Measurements from ENCODE around the gene MEOX1.
A peak's percentile ranks its signal among the peaks of the same experiment; 100 is the strongest.
"Not testable (repeated sequence)": the region's sequence is repeated elsewhere in the genome, so short reads cannot be mapped to it uniquely, and the experiment has no call there.

The MEOX1 gene

DNA sequence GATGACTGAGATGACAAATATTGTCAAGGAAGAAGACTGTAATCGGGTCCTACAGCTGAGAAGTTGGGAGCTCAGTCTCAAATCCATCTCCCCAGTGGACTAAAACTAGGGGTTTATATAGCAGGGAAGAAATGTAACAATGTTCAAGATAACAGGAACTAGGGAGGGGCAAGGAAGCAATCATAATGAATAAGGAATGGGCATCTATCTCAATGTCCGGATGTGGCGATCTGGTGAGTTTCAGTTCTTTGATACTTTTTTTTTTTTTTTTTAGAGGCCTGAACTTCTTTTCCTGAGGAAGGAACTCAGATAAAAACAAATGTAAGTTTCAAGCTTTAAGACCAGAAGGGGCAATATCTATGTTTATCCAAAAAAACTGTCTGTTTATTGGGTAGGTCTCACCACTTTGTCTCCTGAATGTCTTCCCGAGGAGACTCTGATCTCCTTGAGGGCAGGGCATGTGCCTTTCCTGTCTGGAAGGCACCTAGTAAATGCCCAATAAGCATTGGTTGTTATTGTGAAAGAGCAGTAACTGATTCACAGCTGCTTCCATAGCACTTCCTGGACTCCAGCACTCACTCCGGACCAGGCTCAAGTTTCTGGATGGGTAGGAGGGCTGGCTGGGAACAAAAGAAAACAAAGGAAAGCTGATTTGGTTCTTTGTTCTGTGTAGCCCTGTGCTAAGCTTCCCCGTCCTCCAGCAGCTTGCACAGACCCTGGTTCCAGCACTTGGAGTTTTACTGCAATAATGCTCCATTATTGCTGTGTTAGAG lies 51.9 kb downstream of the MEOX1 start:
- in situ Hi-C loops (cut with HindIII; ENCODE audit: low pct_ligation_motif_present, low pct_unique_long_range_greater_than_20kb, low sequenced_read_pairs): no loop called here
- no peak for DNase-seq

DNA sequence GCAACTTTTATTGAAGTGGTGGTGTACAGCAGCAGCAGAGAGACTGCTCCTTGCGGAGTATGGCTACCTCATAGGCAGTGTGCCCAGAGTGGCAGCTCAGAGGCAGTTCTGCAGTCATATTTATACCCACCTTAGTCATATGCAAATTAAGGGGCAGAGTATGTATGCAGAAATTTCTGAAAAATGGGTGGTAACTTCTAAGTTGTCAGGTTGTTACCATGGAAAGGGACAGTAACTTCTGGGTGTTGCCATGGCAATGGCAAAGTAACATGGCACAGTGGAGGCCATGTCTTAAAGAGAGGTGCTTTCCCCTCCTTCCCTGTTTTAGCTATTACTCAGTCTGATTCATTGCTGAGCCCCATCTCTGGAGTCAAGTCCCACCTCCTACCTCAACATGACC lies 53.4 kb downstream of the MEOX1 start:
- in situ Hi-C loops (cut with HindIII; ENCODE audit: low pct_ligation_motif_present, low pct_unique_long_range_greater_than_20kb, low sequenced_read_pairs): no loop called here
- DNase-seq: no peak

DNA sequence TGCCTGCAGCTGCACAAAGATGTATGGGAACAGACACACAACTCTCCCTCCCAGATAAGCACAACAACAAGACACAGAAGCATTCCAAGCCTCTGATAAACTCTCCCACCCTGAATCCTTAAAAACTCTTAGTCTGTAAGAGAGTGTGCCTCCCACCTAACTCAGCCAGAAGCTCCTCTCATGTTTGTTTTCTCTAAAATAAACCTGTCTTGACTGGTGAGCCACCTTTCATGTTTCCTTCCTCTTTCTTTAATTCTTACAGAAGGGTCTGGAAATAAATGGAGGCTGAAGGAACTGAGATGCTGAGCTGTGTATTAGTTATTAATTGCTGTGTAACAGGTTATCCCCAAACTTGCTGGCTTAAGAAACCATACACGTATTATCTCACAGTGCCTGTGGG lies 57.2 kb downstream of the MEOX1 start:
- no peak for DNase-seq
- in situ Hi-C loops (cut with HindIII; ENCODE audit: low pct_ligation_motif_present, low pct_unique_long_range_greater_than_20kb, low sequenced_read_pairs): no loop called here

DNA sequence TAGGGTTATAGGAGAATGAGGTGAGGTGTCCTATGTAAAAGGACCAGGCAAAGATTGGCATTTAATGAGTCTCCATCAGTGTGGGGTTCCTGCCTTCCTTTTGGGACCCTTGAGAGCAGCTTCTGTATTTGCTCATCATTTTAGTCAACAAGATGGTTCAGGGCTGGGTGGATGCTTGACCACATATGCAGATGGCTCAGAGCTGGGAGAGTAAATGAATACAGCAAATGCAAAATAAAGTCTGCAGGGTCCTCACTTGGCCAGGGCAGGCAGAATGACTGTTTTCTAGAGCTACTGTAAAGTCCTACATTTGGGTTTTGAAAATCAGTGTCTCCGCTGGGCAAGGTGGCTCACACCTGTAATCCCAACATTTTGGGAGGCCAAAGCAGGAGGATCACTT lies 58.4 kb downstream of the MEOX1 start:
- in situ Hi-C loops (cut with HindIII; ENCODE audit: low pct_ligation_motif_present, low pct_unique_long_range_greater_than_20kb, low sequenced_read_pairs): no loop called here
- DNase-seq: no peak

DNA sequence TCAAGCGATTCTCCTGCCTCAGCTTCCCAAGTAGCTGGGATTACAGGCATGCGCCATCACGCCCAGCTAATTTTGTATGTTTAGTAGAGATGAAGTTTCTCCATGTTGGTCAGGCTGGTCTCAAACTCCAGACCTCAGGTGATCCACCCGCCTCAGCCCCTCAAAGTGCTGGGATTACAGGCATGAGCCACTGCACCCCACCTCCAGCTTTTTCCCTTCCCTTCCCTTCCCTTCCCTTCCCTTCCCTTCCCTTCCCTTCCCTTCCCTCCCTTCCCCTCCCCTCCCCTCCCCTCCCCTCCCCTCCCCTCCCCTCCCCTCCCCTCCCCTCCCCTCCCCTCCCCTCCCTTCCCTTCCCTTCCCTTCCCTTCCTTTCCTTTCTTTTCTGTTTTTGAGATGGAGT lies 59.2 kb downstream of the MEOX1 start:
- DNase-seq; in situ Hi-C loops (cut with HindIII; ENCODE audit: low pct_ligation_motif_present, low pct_unique_long_range_greater_than_20kb, low sequenced_read_pairs): not testable (repeated sequence)

DNA sequence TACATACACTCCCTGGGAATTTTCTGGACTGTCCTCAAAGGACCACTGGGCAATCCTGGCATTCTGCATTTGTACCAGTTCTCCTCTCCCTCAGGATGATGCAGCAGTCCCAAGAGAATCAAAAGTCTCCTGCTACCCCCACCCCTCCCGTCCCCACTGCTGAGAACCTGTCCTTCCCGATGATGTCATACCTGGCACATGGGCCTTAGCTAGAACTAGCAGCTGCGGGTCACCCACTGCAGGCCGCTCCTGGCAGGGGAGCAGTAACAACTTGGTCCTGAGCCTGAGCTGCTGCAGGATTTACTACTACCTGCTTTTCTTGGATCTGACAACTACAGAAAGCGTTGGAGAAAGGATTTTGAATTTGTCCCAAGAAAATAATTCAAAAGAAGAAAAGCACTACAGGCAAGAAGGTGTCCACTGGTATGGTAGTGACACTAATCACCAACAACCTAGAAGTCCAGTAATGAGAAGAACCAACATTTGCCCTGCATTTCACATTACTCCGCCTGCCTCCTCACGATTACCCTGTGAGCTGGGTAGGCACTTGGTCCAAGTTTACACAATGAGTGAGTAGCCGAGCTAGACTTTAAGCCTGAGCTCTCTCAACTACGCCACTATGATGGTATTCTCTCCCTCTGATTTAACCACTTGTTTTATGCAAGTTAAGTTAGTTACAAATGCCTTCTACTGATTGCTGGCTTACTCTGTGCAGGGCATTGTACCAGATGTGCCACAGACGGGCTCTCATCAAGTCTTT lies 60.3 kb downstream of the MEOX1 start:
- DNase-seq: no peak
- in situ Hi-C loops (cut with HindIII; ENCODE audit: low pct_ligation_motif_present, low pct_unique_long_range_greater_than_20kb, low sequenced_read_pairs): no loop called here

DNA sequence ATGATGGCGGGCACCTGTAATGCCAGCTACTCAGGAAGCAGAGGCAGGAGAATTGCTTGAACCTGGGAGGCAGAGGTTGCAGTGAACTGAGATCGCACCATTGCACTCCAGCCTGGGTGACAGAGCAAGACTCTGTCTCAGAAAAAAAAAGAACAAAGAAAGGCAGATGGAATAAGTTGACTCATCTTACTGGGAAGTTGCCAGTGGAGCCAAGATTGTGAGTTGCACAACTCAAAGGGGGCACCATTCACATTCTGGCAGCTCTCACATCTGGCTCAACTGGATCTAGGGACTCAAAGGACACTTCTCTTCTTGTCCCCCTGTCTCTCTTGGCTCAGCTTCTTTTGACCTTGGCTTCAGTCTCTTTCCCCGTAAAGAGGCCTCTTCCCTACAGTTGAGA lies 61.9 kb downstream of the MEOX1 start:
- peak; percentile 28 for DNase-seq
- in situ Hi-C loops (cut with HindIII; ENCODE audit: low pct_ligation_motif_present, low pct_unique_long_range_greater_than_20kb, low sequenced_read_pairs): no loop called here

DNA sequence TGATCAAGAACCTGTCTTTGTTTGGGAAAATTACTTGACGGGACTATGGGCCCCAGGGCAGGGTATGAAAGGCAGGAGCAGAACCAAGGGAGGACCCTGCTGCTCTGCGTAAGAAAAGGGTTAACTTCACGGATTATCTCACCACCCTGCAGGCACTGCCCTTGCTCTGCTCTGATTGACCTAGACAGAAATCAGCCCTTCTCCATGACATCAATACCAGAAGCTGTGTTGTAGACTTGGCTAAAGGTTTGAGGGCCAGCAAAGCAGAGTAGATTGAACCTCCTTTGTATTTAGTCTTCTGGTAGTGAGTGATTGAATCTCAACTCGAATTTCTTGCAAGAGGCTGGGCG lies 62.7 kb downstream of the MEOX1 start:
- no peak for DNase-seq
- in situ Hi-C loops (cut with HindIII; ENCODE audit: low pct_ligation_motif_present, low pct_unique_long_range_greater_than_20kb, low sequenced_read_pairs): no loop called here

DNA sequence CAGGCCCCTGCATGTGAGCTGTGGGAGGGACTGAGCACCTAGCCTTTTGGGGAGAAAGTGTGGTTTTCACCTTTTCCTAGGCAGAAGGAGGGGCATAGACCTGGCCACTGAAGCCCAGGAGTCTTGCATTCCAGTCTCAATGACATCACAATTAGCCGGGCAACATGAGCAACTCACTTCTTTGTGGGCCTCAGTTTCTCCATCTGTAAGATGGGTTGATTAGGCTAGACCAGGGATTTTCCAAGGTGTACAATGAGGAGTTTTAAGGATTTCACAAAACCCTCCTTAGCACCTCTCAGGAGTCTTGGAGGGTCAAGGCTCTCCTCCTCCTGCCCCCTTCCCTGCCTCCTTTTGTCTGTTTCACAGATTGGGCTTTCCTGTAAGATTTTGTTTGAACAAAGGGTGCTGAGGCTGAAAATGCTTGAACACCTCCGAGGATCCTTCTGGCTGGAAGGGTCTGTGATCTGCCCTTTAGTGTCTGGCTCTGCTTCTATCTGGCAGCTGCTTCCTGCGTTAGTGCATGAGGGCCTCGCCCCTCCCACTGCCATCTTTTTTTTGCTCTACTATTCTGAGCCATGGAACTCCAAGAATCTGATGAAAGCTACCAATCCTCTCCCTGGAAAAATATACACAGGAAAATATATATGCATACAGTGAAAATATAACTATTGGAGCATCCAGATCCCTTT lies 63.2 kb downstream of the MEOX1 start:
- DNase-seq: no peak
- in situ Hi-C loops (cut with HindIII; ENCODE audit: low pct_ligation_motif_present, low pct_unique_long_range_greater_than_20kb, low sequenced_read_pairs): no loop called here

DNA sequence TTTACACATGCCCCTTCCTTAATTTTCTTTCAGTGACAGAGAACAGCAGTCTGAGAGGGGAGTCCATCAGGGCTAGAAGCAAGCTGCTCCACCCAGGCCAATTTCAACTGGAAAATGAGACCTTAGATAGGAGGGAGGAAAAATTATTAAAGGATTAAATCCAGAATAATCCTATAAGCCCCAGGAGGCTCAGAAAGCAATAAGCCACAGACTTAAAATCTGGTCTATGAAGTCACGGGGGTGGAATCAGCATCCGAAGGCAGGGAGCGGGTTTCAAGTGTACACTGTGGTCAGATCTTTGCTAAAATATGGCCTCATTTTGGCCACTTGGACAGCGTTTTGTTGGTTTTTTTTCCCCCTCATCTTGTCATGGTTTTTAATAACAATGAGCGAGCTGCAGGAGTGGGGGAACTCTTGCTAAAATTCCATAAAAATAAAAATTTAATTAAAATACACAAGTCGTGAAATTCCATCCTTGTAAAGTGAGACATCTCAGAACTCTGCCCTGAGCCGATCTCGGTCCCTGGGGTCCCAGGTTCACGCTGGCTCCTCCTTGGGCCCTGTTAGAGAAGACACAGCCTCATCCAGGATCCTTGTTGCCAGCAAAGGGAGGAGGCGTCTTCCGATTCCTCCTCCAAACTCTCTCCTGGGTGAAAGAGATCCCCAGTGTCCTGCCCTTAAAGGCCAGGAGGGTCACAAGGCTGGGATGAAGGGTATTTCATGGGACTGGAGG lies 63.9 kb downstream of the MEOX1 start:
- no peak for DNase-seq
- in situ Hi-C loops (cut with HindIII; ENCODE audit: low pct_ligation_motif_present, low pct_unique_long_range_greater_than_20kb, low sequenced_read_pairs): no loop called here

DNA sequence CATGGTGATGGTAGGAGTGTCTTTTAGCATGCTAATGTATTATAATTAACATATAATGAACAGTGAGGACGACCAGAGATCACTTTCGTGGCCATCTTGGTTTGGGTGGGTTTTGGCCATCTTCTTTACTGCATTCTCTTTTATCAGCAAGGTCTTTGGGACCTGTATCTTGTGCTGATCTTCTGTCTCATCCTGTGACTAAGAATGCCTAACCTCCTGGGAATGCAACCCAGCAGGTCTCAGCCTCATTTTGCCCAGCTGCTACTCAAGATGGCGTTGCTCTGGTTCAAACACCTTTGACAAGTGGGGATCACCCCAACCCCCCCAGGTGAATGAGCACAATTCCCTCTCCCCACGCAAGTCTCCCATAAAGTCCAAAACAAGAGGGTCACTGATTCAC lies 66.3 kb downstream of the MEOX1 start:
- in situ Hi-C loops (cut with HindIII; ENCODE audit: low pct_ligation_motif_present, low pct_unique_long_range_greater_than_20kb, low sequenced_read_pairs): no loop called here
- no peak for DNase-seq

DNA sequence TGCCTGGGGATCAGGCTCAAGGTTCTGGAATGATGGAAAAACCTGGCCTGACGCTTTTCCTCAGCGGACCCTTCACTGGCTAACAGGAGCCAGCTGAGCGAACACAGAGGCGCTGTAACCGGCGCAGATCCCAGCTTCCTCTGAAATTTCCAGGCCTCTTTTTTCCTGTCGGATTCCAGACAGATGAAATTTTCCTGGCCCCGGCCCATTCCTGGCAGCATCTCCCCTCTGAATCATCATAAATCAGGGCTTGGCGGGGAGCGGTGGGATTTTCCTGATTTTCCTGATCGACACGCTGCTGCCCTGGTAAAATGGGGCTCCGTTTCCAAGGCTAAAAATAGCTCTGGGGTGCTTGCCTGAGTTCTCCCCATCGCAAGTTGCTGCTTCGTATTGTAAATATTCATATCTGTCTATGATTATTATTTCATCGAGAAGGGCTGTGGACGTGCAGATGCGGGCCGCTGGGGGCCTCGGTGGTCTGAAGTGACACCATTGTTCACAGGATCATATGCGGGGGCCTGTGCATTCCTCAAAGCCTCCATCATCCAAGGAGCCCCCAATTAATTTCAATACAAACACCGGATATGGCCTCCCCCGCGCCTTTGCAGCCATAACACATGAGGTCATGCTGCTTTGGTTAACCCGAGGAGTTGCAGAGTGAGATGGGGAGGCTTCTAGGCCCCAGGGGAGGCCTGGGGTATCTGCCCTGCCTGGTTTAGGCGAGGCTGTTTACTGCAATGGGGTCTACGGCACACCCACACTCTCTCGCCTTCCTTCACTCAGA lies 69.8 kb downstream of the MEOX1 start:
- peak; percentile 42 for DNase-seq
- in situ Hi-C loops (cut with HindIII; ENCODE audit: low pct_ligation_motif_present, low pct_unique_long_range_greater_than_20kb, low sequenced_read_pairs): no loop called here

DNA sequence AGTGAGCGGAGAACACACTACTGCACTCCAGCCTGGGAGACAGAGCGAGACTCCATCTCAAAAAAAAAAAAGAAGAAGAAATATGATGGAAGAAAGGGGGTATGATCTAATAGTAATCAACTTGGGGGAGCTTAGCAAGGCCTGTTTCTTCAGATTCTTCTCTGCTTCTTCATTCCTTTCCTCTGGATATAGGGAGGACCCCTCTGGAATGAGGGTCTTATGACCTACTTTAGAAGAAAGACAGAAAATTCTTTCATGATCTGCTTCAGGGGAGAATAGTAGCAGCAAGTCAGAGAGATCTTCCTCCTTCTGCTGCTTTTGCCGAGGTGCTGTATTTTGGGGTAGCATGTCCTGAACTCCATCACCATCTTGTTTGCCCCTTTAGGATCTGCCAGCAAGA lies 70.7 kb downstream of the MEOX1 start:
- in situ Hi-C loops (cut with HindIII; ENCODE audit: low pct_ligation_motif_present, low pct_unique_long_range_greater_than_20kb, low sequenced_read_pairs): no loop called here

More for the DNA sequence above, 70.7 kb downstream of the MEOX1 start:
- no peak for DNase-seq
